ENCODE measurements around the gene LAMTOR3.

DNA sequence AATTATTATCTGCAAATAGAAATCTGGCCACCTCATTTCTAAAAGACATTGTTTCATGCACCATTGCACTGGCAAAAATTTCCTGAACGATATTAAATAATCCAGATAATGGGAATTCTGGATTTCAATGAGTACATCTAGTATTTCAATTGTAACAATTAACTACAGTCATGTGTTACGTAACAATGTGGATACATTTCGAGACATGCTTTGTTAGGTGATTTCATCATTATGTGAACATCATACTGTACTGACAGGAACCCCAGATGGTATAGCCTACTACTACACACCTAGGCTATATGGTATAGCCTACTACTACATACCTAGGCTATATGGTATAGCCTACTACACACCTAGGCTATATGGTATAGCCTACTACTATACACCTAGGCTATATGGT lies 14.8 kb downstream of the LAMTOR3 start:
- TF ChIP-seq, protein P1, sequence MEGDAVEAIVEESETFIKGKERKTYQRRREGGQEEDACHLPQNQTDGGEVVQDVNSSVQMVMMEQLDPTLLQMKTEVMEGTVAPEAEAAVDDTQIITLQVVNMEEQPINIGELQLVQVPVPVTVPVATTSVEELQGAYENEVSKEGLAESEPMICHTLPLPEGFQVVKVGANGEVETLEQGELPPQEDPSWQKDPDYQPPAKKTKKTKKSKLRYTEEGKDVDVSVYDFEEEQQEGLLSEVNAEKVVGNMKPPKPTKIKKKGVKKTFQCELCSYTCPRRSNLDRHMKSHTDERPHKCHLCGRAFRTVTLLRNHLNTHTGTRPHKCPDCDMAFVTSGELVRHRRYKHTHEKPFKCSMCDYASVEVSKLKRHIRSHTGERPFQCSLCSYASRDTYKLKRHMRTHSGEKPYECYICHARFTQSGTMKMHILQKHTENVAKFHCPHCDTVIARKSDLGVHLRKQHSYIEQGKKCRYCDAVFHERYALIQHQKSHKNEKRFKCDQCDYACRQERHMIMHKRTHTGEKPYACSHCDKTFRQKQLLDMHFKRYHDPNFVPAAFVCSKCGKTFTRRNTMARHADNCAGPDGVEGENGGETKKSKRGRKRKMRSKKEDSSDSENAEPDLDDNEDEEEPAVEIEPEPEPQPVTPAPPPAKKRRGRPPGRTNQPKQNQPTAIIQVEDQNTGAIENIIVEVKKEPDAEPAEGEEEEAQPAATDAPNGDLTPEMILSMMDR (IDR thresholded peaks at IDR 0.05), result no peak
- TF ChIP-seq TCF7 (CRISPR knock-in tag; IDR thresholded peaks at IDR 0.05; ENCODE audit: low read depth) (no peak), NFATC4 (CRISPR knock-in tag; IDR thresholded peaks at IDR 0.05) (no peak), CBFB (CRISPR knock-in tag; IDR thresholded peaks at IDR 0.05; ENCODE audit: low read depth) (no peak), JUN (CRISPR knock-in tag; IDR thresholded peaks at IDR 0.05) (no peak)
